GM18505 (cell line): ENCODE results near the gene PHLPP2.
"Not testable (repeated sequence)": the region's sequence is repeated elsewhere in the genome, so short reads cannot be mapped to it uniquely, and the experiment has no call there.

ENCODE experiments used
- ATAC-seq: cut with Tn5 transposase; IDR thresholded peaks from one replicate; pipeline ENCODE4 v1.9.1; 2021; ENCODE audit not compliant: unreplicated experiment
- POLR2A ChIP-seq: IDR thresholded peaks from 4 replicates; pipeline ENCODE4 v1.6.1; 2011; ENCODE audit warnings: borderline replicate concordance; ENCODE audit not compliant: insufficient read depth, insufficient read length; ENCODE audit errors: extremely low read depth

Gene PHLPP2

DNA sequence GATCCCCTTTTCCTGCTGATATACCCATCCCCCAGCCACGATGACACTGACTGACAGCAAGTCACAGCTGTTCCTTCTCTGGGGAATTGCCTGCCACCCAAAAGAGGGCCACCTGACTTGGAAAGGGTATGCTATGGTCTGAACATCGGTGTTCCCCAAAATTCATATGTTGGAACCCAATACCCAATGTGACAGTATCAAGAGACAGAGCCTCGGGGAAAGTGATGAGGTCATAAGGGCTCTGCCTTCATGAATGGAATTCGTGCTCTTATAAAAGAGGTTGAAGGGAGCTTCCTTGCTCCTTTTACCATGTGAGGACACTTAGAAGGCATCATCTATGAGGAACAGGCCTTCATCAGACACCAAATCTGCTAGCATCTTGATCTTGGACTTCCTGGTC, 106.1 kb downstream of the PHLPP2 start:
- ATAC-seq = no peak
- TF ChIP-seq POLR2A = no peak

DNA sequence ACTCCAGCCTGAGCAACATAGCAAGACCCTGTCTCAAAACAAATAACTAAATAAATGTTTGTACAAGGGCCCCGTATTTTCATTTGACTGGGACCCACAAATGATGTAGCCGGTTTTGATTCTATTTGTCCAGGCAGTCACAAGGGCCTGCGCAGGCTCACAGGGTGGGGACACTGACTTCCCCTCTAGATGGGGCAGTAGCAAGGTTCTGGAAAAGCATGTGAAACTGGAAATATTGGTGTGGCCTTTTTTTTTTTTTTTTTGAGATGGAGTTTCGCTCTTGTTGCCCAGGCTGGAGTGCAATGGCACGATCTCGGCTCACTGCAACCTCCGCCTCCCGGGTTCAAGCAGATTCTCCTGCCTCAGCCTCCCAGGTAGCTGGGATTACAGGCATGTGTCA, 109.5 kb downstream of the PHLPP2 start:
- not testable (repeated sequence) for ATAC-seq

DNA sequence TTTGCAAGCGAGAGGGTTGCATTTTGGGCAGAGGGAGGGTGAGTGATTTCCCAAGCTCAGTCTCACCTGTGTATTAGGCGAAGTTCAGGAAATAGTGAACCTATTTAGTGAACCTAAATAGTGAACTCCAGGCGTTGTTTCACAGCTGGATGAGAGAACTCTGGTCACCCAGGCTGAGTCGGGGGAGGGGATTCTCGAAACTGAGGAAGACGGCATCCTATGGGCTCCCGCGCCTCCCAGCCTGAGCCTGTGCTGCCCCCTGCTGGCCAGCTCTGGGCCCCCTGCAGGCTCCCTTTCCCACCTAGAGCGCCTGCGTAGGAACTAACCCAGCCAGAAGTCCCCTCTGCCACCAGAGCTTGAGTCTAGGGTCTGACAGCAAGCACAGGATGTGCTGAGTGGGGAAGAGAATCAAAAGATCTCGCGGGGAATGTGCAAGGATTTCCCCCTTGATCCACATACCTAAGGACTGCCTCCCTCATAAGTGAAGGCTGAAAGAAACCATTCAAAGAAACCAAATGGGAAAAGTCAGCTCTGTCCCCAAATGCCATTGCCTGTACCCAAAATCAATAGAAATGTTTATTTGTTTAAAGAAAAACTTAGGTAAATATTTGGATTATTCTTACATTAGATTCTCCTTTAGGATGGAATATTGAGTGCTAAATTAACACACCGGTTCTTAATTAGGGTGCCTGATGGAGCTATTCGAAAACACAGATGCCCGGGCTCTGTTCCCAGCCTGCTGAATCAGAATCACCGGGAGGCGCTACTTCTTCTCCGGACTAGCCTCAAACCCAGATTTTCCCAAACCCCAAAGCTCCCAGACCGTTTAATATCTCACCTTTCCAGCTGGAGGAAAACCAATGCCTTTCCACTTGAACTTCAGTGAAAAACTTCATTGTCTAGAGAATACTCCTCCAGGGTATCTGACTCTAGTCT, 113.3 kb downstream of the PHLPP2 start:
- TF ChIP-seq POLR2A = no peak
- peak; percentile 47 for ATAC-seq

DNA sequence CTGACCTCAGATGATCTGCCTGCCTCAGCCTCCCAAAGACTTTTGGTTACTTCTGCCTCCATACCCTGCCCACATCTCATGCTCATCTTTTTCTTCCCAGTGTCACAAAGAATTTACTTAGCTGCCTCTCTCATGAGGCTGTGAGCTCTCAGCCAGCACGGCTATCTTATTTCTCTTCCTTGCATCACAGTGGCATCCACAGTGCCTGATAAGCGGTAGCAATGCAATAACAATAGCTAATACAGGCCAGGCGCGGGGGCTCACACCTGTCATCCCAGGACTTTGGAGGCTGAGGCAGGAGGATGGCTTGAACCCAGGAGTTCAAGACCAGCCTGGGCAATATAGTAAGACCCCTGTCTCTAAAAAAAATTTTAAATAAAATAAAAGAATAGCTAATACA, 114.1 kb downstream of the PHLPP2 start:
- no peak for TF ChIP-seq POLR2A

DNA sequence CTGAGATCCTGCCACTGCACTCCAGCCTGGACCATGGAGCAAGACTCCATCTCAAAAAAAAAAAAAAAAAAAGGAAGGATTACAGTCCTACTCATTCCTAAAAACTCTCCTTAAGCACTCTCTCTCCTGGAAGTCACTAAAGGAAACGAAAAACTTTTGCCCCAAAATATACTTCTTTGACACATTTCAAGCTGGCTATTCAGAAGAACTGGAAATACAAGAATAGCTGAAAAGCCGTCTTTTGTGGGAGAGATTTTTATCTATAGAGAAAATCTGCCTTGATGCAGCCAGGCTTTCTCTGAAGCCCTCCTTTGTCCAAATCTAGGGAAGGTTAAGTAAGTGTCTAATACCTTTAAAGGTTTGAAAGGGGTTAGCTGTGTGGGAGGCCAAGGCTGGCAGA, 115.4 kb downstream of the PHLPP2 start:
- ATAC-seq = no peak
- TF ChIP-seq POLR2A = no peak

More for the DNA sequence above, 114.1 kb downstream of the PHLPP2 start:
- no peak for ATAC-seq

DNA sequence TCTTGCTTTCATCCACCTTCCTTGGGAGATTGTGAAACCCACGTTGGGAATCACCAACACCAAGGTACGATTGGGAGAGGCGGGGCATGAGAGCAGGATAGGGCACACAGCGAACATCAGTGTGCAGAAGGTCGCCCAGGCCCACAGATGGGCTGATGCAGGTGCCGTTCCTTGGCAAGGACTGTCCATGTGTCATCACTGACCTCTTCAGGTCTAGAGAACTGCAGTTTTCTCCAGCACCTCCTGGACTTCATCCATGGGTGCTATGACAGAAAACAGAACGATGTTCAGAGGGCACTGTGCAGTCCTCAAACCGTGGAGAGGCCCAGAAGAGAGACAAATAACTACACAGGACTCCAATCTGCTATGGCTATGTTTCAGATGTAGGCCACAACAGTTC, 123.7 kb downstream of the PHLPP2 start:
- ATAC-seq = no peak
- TF ChIP-seq POLR2A = no peak

DNA sequence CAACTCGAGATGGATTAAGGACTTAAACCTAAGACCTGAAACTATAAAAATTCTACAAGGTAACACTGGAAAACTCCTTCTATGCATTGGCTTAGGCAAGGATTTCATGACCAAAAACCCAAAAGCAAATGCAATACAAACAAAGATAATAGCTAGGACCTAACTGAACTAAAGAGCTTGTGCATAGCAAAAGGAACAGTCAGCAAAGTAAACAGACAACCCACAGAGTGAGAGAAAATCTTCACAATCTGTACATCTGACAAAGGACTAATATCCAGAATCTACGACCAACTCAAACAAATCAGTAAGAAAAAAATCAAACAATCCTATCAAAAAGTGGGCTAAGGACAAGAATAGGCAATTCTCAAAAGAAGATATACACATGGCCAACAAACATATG, 126.1 kb downstream of the PHLPP2 start:
- ATAC-seq = not testable (repeated sequence)

DNA sequence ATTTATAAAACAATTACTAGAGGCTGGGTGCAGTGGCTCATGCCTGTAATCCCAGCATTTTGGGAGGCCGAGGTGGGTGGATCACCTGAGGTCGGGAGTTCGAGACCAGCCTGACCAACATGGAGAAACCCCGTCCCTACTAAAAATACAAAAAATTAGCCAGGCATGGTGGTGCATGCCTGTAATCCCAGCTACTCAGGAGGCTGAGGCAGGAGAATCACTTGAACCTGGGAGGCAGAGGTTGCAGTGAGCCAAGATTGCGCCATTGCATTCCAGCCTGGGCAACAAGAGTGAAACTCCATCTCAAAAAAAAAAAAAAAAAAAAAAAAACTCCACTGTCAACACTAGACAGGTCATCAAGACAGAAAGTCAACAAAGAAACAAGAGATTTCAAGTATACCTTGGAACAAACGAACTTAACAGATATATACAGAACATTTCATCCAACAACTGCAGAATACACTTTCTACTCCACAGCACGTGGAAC, 129.1 kb downstream of the PHLPP2 start:
- not testable (repeated sequence) for ATAC-seq
